SH-SY5Y (cell line): ENCODE data around the gene TAOK3.

Source experiments
- GATA2 ChIP-seq: IDR thresholded peaks from 2 replicates; pipeline ENCODE4 v1.6.1; 2011; ENCODE audit warnings: mild to moderate bottlenecking, low read depth, low read length
- GATA3 ChIP-seq: IDR thresholded peaks from 2 replicates; pipeline ENCODE4 v1.6.1; 2011; ENCODE audit warnings: low read depth, mild to moderate bottlenecking, low read length, moderate library complexity

DNA sequence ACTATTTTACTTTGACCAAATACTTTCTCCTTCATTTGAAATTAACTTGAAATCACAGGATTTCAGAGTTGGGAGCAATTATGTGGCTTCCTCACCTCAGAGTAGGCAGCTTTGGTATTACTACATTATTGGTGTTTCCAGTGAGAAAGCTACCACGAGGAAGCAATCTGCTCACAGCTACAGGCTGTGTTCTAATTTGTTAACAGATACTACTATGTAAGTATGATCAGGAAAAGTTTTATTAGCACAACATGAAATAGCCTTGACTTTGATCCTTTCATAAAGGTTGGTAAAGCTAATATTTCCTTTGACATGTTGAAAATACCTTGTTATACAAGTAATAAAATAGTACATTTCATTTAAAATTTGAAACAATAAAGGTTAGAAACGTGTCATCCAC is 30.6 kb downstream of the TAOK3 start:
- TF ChIP-seq GATA3 (no peak), GATA2 (no peak)
